ENCODE results near the gene COL3A1.

The COL3A1 gene

DNA sequence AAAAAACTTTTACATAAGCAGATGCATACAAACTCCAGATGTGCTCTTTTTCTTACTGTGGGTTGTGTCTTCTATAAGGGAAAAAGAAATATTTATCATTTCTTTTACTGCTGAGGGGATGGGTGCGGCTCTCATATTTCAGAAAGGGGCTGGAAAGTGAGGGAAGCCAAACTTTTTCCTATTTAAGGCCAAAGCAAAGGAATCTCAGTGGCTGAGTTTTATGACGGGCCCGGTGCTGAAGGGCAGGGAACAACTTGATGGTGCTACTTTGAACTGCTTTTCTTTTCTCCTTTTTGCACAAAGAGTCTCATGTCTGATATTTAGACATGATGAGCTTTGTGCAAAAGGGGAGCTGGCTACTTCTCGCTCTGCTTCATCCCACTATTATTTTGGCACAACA, at the start of gene COL3A1:
TSS of gene COL3A1 (plus strand) at position 210 of the 400 bp plus-strand sequence. CDS start at position 327, 117 bp downstream.
- DNase-seq = no peak

DNA sequence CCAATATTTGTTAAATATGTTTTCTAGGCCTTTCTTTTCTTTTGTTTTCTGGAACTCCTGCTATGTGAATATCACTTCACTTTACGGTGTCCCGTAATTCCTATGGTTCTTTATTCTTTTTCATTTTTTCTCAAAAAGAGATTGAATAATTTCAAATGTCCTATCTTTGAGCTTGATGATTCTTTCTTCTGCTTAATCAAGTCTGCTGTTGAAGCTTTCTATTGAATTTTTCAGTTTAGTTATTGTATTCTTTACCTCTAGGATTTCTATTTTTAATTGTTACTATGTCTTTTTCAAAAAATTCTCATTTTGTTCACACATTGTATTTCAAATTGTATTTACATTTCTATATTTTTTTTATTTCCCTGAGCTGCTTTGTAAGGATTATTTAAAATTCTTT, 45.5 kb upstream of the COL3A1 start:
- DNase-seq = no peak

DNA sequence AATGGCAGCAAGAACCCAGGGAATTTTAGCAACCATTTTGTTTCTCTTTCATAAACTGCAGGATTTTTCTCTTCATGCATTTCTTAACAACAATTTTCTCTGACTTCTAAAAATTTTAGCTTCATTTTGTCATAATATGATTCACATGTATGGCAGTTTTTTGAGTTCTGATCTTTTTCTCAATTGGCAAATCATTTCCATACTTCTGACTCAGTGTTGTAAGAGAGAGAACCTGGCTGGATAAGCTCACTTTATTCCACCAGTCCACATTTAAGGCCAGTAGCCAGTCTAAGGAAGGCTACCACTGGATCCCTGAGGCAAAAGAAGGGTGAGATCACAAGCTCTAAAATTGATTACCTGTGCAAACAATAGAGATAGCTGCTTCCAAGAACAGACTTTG, 42.8 kb upstream of the COL3A1 start:
- no peak for DNase-seq

DNA sequence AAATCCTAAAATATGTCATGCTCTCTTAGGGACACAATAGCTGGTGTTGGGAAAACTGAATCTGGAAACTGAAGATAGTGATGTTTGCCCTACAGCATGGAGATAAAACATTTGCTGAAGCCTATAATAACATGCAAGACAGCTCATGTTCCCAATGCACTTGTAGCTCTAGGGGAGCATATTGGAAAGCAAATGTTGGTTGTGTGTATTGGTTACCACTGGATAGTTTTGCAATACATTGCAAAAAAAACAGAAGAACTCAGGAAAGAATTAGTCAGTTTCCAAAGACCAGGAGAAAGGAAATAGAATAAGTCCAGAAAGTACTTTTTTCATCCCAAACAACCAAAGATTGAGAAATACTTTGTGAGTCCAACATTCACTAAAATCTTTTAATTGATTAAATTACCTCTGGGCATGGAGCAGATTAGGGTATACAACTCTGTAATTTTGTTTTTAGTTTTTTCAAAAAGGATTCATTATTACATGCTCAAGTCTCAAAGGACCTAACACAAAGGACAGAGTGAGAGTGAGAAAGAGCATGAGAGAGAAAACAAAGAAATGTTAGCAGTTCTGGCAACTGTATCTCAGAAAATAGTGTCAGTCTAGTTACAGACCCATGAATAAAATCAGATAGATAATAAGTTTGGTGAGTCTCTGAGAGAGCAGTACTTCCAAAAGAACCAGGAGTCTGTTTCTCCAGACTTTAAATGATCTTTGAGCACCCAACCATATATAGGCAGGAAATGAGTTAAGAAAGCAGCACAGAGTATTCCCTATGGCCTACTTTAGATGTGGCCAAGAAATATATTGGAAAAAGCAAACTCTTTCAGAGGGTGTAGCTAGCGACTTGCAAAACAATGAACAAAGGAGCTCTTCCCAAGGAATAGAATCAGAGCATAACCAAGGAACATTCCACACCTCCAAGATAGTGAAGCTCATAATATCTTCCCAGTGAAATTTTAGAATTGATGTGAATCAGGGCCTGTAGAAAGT, 36.6 kb upstream of the COL3A1 start:
- no peak for DNase-seq

DNA sequence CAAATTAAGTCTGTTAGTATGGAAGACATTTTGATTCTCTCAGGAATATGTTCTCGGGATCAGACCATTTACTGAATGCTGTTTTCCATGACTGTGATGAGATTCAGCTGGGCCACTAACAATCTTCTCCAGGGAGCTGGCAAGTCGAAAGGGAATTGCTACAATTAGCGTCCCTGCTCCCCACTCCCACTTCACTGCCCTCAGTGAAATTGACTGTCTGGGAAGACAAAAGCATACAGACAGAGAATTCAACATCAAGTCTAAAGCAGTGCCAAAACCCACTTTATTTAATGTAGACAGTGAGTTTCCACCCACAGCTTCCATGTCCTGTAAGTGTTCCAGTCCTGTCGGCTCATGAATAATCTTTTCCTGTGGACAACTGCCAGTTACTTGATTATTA, 34.0 kb upstream of the COL3A1 start:
- no peak for DNase-seq

DNA sequence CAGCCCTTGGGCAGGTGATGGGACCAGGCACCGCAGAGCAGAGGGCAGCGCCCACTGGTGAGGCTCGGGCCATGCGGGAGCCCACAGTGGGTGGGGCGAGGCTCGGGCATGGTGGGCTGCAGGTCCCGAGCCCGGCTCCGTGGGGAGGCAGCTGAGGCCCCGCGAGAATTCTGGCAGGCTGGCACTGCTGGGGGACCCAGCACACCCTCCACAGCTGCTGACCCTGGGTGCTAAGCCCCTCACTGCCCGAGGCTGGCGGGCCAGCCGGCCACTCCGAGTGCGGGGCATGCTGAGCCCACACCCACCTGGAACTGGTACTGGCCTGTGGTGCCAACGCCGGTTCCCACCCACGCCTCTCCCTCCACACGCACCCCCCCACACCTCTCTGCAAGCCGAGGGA, 29.7 kb upstream of the COL3A1 start:
- no peak for DNase-seq

DNA sequence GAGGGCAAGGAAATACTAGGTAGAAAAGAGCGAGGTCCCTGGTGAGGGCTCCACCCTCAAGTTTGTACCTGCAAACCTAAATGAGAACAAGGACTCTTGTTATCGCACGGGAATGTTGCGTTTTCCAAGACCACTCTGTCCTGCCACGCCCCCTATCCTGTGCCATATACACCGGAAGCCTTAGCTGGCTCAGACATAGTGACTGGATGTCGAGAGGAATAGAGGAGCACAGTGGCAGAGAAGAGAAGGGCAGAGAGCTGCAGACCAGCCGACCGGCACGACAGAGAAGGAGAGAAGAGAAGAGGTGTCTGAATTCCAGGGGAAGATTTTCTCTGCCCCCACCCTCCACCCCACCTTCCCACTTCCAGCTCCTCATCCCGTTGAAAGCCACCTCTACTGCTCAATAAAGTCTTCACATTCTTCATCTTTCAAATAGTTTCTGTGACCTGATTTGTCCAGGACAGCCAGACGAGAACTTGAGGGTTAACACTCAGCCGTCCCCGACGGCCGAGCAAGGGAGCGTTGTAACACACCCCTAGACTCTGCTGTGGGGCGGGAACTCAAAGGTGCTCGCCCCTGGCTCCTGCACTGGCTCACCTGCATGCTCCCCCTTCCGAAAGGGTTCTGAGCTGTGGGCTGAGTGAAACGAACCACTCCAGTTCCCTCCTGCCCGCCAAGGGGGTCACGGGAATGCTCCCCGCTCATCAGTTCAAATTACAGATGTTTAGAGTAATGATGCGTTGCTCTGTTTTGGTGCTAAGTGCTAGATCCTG, 24.9 kb upstream of the COL3A1 start:
- no peak for DNase-seq

DNA sequence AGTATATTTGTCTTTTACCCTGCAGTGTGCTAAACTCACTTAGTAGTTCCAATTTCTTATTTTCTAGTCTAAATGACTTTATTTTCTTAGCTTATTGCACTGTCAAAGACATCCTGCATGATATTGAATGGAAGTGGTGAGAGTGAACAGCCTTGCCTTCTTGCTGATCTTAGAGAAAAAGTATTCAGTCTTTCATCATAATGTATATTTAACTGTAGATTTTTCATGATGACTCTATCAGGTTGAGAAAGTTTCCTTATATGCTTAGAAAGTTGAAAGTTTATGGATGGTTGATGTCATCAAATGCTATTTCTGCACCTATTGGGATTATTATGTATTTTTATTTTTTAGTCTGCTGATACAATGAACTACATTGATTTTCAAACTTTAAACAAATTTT, 21.3 kb upstream of the COL3A1 start:
- DNase-seq = no peak

DNA sequence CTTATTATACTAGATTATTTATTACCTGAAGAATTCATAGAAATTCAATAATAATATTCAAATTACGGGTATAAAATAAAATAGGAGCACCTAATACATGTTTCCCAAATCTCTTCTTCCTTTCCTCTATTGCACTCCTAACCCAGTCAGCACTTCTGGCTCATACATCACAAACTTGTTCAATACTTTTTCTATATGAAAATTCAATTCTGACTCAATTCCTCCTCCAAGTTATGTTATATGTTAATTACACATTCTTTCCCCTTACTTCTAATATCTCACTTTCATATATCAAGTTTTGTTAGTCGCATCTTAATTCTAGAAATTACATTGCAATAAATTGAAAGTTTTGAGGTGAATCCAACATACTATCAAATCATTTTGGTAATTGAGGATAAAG, 17.9 kb upstream of the COL3A1 start:
- no peak for DNase-seq

DNA sequence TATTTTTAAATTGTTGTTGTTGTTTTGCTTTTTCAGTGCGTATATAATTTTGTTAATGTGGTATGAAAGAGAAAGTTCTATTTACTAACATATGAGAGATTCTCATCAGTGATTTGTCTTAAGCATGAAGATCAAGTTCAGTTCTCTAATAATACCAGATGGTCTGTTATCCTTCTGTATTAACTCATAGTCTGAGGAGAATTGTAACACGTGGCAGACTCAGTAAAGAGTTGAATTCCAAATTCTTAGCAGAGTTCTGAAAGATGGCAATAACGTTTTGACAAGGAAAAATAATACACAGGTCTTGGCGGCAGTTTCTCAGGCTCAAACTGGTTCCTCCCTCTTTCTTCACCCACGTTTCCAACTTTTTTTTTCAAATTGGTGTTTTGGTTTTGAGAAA, 17.2 kb upstream of the COL3A1 start:
- no peak for DNase-seq

DNA sequence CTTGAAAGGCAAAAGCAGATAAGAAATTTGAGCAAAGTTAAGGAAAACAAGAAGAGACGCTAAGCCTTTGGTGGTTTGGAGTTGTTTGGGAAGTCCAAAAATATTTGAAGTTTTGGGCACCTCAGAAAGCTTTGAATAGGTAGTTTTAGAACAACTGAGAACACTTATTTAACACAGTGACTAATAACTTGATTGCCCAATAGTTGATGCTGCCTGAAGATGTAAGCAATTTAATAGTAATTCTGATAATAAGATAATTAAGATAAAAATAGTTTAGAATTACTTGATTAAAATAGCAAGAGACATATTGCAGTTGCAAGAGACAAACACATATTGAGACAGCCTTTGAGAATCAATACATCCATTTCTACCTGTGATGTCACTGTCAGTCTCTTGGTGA, 16.5 kb upstream of the COL3A1 start:
- DNase-seq = no peak

DNA sequence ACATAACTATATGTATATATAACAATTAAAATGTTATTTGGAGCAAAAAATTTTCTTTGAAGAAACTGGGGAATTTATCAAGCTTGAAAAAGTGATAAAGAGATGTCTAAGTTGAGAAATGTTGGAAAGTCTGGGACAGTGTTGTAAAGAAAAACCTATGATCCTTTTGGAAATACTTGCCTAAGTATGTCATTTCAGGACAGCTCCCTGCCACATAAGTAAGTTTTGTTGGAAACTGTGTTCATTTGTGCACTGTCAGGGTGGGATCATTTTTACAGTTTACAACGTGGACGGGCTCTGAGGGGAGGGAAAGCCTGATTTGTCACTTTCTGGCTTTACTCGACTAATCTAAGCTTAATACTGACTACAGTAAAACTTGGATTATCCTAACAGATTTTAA, 10.4 kb upstream of the COL3A1 start:
- no peak for DNase-seq

DNA sequence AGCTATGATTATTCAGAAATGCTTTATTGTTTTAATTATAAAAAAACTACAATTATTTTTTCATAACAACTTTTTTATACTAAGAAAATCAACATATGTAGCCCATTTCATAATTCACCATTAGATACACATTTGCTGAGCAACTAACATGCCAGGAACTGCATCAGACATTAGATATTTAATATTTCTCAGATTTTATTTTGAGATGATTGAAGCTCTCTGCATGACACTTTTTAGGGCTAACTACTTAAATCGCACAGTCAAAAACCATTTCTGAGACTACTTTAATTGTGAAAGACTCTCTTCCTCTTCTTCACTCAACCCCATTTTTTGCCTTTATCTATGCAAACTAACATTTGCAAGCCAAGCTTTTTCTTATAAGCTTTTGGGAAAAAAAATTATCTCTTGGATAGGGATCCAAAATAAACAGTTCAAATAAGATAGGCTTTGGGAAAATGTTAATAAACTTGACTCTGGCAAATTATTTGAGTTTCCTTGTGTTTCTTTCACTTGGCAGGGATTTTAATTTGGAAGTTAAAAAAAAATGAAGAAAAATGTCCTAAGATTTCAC, 9.1 kb upstream of the COL3A1 start:
- DNase-seq = no peak

DNA sequence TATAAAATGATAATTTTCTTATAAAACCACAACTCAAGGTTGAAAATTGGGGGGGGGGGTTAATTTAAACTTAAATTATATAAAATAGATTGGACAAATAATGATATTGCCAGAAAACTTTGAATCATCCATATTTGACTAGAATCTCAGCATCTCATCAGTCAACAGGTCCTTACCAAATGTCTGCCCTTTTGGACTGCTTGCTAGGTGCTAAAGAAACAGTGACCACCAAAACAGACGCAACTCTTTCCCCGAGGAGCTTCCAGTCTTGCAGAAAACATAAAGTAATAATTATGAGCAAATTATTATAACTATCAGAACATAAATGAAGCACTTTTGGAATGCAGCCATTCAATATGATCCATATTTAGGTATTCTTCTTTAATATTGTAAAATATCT, 8.6 kb upstream of the COL3A1 start:
- DNase-seq = no peak

DNA sequence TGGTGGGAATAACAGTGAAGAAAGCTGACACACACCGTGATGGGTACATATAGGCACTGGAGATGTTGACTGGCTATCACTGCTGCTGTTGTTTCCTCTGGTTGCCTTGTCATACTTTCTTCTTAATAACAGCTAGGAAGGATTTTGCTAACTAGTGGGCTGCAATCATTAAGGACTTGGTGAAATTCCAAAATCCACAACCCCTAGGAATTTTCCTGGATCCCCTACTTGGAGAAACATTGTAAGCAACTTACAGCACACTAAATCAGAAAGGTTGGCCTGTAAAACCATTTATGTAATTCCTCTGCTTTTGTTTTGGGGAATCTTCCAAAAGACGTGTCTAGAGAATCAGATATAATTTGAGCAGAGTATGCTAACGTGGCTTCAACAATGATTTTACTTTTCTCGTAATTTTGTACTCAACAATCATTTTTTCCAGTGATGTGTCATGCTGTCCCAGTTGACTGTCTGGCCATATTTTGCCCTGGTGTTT, 8.0 kb upstream of the COL3A1 start:
- no peak for DNase-seq

DNA sequence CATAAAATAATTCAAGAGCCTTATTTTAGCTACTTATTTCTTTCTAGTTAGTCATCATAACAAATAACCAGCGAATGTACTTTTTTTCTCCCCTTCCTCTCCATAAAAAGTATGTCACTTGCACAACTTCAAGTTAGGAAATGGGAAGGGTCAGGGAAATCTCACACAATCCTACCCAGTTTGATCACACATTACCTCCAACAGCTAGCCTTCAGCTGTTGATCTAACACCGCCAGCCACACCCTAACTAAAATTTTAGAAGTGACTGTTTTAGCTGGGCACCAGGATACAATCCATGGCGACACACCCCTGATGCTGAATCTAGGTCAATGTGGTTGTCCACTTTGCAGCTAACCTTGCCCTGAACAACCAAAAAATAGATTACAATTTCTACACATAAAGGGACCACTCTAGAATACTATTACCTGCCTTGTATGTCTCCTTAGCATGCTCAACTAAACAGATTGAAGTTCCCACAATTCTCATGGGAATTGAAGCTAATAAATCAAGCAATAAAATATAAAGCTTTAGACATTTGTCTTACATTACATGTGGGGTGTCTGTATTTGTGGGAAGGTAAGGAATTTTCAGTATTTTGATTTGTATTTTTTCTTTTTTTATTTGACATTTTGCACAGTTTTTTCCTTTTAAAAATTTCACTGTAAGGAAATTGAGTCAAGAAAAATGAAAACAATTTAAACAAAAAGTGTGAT, 7.3 kb upstream of the COL3A1 start:
- no peak for DNase-seq

DNA sequence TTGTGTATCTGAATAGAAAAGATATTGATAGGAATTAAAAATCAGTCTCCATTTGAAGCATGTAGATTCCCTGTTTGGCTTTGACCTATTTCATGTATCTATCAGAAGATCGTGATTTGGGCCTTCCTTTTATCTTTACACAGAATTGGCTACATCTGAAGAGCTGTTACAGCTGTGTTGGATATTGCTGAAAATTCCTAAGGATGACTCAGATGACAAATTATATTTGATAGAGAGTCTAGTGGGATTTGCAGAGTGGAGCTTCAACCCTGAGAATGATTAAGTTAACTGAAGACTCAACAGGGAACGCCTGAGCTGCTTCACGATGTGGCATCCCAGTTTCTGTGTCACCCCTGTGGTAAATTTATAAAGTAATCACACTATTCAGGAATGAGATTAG, 4.9 kb upstream of the COL3A1 start:
- DNase-seq = no peak

DNA sequence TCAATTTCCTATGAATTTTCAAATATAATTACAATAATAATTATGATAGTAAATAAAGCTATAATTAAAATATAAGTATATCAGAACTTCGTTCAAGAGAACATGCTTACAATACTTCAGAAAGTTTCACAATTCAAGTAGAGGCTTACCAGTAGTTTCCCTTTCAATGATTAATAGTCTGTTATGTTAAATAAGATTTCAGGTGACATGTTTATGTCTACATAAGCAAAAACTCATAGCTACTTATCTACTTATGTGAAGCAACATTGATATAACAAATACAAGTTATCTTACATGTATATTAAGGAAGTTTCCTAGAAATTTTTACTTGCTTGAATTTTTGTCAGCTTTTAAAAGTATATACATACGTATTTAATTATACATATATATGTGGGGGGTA, 4.5 kb upstream of the COL3A1 start:
- DNase-seq = no peak

DNA sequence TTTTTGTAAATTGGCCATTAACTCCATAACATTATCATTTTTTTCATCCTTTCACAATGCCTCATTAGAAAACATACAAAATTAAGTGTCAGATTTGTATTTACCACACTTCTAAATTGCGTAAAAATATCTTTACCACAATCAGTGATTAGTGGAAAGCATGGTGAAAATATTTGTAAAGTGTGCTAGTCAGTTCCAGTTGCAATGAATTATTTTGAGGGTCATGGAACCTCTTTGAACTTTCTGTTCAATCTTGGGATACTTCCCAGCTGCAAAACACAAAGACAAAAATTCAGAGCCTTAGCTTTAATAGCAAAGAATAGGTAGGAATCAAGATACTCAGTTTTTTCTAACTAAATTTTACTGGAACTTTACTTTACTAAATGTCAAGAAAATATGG, 4.0 kb upstream of the COL3A1 start:
- DNase-seq = no peak

DNA sequence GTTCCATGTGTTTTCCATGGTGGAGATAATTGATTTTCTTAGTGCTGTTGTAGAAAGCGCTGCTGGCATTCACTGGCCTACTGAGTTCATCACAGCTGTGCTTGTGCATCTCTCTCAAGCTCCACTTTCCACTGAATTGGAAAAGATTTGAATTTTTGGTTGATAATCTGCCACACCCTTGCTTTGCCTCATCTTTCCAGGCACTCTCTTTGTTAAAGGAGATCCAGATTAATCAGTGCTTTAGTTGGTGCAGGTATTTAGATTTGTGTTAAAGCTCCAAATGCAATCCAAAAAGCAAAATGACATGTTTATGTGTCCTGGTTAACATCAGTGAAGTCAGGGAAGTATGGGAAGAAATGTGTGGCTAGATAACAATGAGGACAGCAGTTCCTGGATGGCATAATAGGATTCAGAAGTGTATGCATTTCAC, 2.7 kb upstream of the COL3A1 start:
- no peak for DNase-seq

DNA sequence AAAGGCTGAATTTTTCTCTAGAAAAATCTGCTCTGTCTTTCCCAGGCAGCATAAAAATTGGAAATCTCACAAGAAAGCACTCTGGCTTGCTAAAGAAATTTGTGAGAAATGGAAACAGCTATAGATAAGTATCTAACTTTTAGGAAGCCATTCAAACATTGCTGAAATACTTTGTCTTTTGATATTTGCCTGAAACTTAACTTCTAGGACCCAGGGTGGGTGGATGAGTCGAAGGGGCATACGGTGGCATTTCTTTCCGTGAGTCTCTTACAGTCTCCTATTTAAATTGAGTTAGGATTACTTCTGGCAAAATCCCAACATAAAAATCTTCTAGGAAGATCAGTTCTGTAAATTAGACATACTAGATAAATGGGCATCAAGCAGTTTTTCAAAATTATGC, 532 bp upstream of the COL3A1 start:
- DNase-seq = no peak

DNA sequence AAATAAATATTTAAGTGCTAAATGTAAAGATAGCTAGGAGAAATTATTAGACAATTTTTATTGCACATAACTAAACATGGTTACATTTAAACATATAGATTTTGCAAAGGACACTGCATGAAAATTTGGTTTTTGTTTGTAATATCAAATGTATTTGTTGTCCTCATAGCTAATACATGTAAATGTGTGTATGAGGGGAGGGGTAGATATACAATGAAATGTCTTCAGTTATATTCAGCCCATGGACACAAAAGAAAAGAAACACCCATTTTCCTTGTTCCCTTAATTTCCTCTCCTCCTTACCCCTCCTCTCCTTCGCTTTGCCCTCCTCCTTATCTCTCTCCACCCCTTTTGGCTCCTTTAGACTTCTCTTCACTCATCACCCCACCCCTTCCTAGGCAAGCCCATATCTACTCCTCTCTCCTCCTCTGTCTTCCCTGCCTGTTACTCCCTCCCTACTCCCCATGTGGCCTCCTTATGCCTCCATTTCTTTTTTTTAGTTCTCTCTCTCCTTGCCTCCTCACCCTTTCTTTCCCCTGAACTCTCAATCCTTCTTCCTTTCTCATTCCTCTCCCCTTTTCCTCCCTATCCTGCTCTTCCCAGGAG, 1.4 kb downstream of the COL3A1 start:
- no peak for DNase-seq

Data from activated CD4-positive, alpha-beta T cell treated with anti-CD3 and anti-CD28 coated beads, Interleukin-2, amount 50 U/mL, for 48 hours (primary cell).